ENCODE data around the gene ZBTB9. TPM values are rescaled to one million over a fixed set of nuclear protein-coding genes. Genes with fewer than 3 reads are reported as not detected.

The ZBTB9 gene
- total and polyA plus RNA-seq, 3 experiments from 2014 or later: 9.1 to 16.5 (median 16.4) TPM

- Histone ChIP-seq H3K4me1 (ENCODE audit: insufficient read depth, low read length) (peaks cover 55% of the 10 kb centered on the region), H3K36me3 (ENCODE audit: insufficient read depth, low read length) (no peaks in the 10 kb centered on the region), H3K27ac (ENCODE audit: low read depth, low read length) (peak overlapping the region; percentile 36), H3K9me3 (ENCODE audit: low read length) (no peaks in the 10 kb centered on the region), H3K27me3 (ENCODE audit: insufficient read depth, low read length, poor library complexity, severe bottlenecking) (no peaks in the 10 kb centered on the region), H3K4me3 (ENCODE audit: low read length) (peak overlapping the region; percentile 34)
- ChIA-PET POLR2A (interaction anchor here (1.5 to 2.5 kb wide), 2 partner anchors 22 to 101 kb away, joined by 4 to 14 read pairs; partner anchors contain the start of gene ZBTB9), CTCF (no interaction called here)
- peaks cover 0 to 40% (median 7%) of the 10 kb centered on the region in 3 donors for H3K36me3 Mint-ChIP-seq
- no peaks in the 10 kb centered on the region for H3K9me3 Mint-ChIP-seq
- DNase-seq: peak in 1 of 5 donors; percentile 41
- H3K4me3 Mint-ChIP-seq: peak overlapping the region in 5 of 7 donors; percentile 43 to 88 (median 69)
- H3K27me3 Mint-ChIP-seq: peaks cover 0 to 9% of the 10 kb centered on the region in 2 donors
- peak overlapping the region; percentile 27 to 95 (median 90) for H3K27ac Mint-ChIP-seq
- peaks cover 55 to 63% (median 58%) of the 10 kb centered on the region in 3 donors for H3K4me1 Mint-ChIP-seq
Observed at GRCh38 chr6:33431880-33432541, 22.4 kb upstream of the ZBTB9 start.

GRCh38 chr6:33432546-33432945 is 21.8 kb upstream of the ZBTB9 start:
- no peaks in the 10 kb centered on the region for H3K9me3 ChIP-seq (ENCODE audit: low read length)
- H3K27ac ChIP-seq (ENCODE audit: low read depth, low read length): no peak overlapping the region
- no peaks in the 10 kb centered on the region for H3K27me3 ChIP-seq (ENCODE audit: insufficient read depth, low read length, poor library complexity, severe bottlenecking)
- H3K4me3 ChIP-seq (ENCODE audit: low read length): no peak overlapping the region
- Mint-ChIP-seq H3K4me3 (peak overlapping the region in 6 of 7 donors; percentile 45 to 88 (median 72)), H3K27me3 (peaks cover 0 to 4% of the 10 kb centered on the region in 2 donors), H3K9me3 (no peaks in the 10 kb centered on the region), H3K27ac (peak overlapping the region; percentile 56 to 95 (median 88)), H3K36me3 (peaks cover 3 to 40% (median 7%) of the 10 kb centered on the region in 3 donors), H3K4me1 (peaks cover 50 to 58% (median 53%) of the 10 kb centered on the region in 3 donors)
- no peak for DNase-seq
- POLR2A ChIA-PET: no interaction called here
- CTCF ChIA-PET: no interaction called here
- peaks cover 5% of the 10 kb centered on the region for H3K36me3 ChIP-seq (ENCODE audit: insufficient read depth, low read length)
- H3K4me1 ChIP-seq (ENCODE audit: insufficient read depth, low read length): peaks cover 50% of the 10 kb centered on the region

GRCh38 chr6:33433001-33433543 is 21.3 kb upstream of the ZBTB9 start:
- DNase-seq: no peak
- Mint-ChIP-seq H3K36me3 (peaks cover 3 to 44% (median 7%) of the 10 kb centered on the region in 3 donors), H3K4me1 (peaks cover 49 to 56% (median 52%) of the 10 kb centered on the region in 3 donors), H3K27ac (peak overlapping the region in 7 of 8 donors; percentile 85 to 95 (median 88)), H3K4me3 (peak overlapping the region in 6 of 7 donors; percentile 45 to 77 (median 72)), H3K9me3 (no peaks in the 10 kb centered on the region), H3K27me3 (peaks cover 0 to 4% of the 10 kb centered on the region in 2 donors)
- H3K4me1 ChIP-seq (ENCODE audit: insufficient read depth, low read length): peaks cover 50% of the 10 kb centered on the region
- H3K27me3 ChIP-seq (ENCODE audit: insufficient read depth, low read length, poor library complexity, severe bottlenecking): no peaks in the 10 kb centered on the region
- ChIA-PET POLR2A (no interaction called here), CTCF (no interaction called here)
- no peaks in the 10 kb centered on the region for H3K9me3 ChIP-seq (ENCODE audit: low read length)
- H3K4me3 ChIP-seq (ENCODE audit: low read length): no peak overlapping the region
- H3K27ac ChIP-seq (ENCODE audit: low read depth, low read length): no peak overlapping the region
- H3K36me3 ChIP-seq (ENCODE audit: insufficient read depth, low read length): peaks cover 7% of the 10 kb centered on the region

GRCh38 chr6:33433544-33434191 is 20.7 kb upstream of the ZBTB9 start:
- ChIA-PET POLR2A (interaction anchor here (1.0 kb wide), 1 partner anchor 17 kb away, joined by 3 read pairs; no protein-coding TSS in a partner anchor), CTCF (no interaction called here)
- H3K9me3 Mint-ChIP-seq: no peaks in the 10 kb centered on the region

GRCh38 chr6:33434961-33435360 is 19.4 kb upstream of the ZBTB9 start:
- H3K4me1 Mint-ChIP-seq: peaks cover 31 to 39% (median 38%) of the 10 kb centered on the region in 3 donors
- Histone ChIP-seq H3K4me3 (ENCODE audit: low read length) (no peak overlapping the region), H3K4me1 (ENCODE audit: insufficient read depth, low read length) (peaks cover 32% of the 10 kb centered on the region), H3K27ac (ENCODE audit: low read depth, low read length) (no peak overlapping the region), H3K27me3 (ENCODE audit: insufficient read depth, low read length, poor library complexity, severe bottlenecking) (no peaks in the 10 kb centered on the region), H3K9me3 (ENCODE audit: low read length) (no peaks in the 10 kb centered on the region), H3K36me3 (ENCODE audit: insufficient read depth, low read length) (peaks cover 18% of the 10 kb centered on the region)
- no peak for DNase-seq
- peak overlapping the region in 1 of 8 donors; percentile 23 for H3K27ac Mint-ChIP-seq
- no peaks in the 10 kb centered on the region for H3K9me3 Mint-ChIP-seq
- CTCF ChIA-PET: interaction anchor here (1.2 kb wide), 1 partner anchor 273 kb away, joined by 3 read pairs; no protein-coding TSS in a partner anchor
- peaks cover 3 to 55% (median 14%) of the 10 kb centered on the region in 3 donors for H3K36me3 Mint-ChIP-seq
- H3K27me3 Mint-ChIP-seq: no peaks in the 10 kb centered on the region
- POLR2A ChIA-PET: no interaction called here
- H3K4me3 Mint-ChIP-seq: no peak overlapping the region

More at GRCh38 chr6:33433544-33434191, 20.7 kb upstream of the ZBTB9 start:
- H3K27ac Mint-ChIP-seq: peak overlapping the region in 4 of 8 donors; percentile 3 to 84 (median 57)
- H3K4me1 Mint-ChIP-seq: peaks cover 44 to 50% (median 46%) of the 10 kb centered on the region in 3 donors
- H3K36me3 Mint-ChIP-seq: peaks cover 3 to 46% (median 7%) of the 10 kb centered on the region in 3 donors
- no peaks in the 10 kb centered on the region for H3K9me3 ChIP-seq (ENCODE audit: low read length)
- H3K4me1 ChIP-seq (ENCODE audit: insufficient read depth, low read length): peaks cover 45% of the 10 kb centered on the region
- DNase-seq: no peak
- peak overlapping the region in 2 of 7 donors; percentile 70 to 79 for H3K4me3 Mint-ChIP-seq
- H3K36me3 ChIP-seq (ENCODE audit: insufficient read depth, low read length): peaks cover 13% of the 10 kb centered on the region
- no peaks in the 10 kb centered on the region for H3K27me3 ChIP-seq (ENCODE audit: insufficient read depth, low read length, poor library complexity, severe bottlenecking)
- no peaks in the 10 kb centered on the region for H3K27me3 Mint-ChIP-seq
- H3K4me3 ChIP-seq (ENCODE audit: low read length): no peak overlapping the region
- H3K27ac ChIP-seq (ENCODE audit: low read depth, low read length): no peak overlapping the region

GRCh38 chr6:33437666-33438065 is 16.7 kb upstream of the ZBTB9 start:
- H3K36me3 Mint-ChIP-seq: peaks cover 3 to 76% (median 16%) of the 10 kb centered on the region in 3 donors
- ChIA-PET CTCF (interaction anchor here (1.5 kb wide), 1 partner anchor 28 kb away, joined by 3 read pairs; no protein-coding TSS in a partner anchor), POLR2A (no interaction called here)
- no peaks in the 10 kb centered on the region for H3K9me3 Mint-ChIP-seq
- Histone ChIP-seq H3K27me3 (ENCODE audit: insufficient read depth, low read length, poor library complexity, severe bottlenecking) (no peaks in the 10 kb centered on the region), H3K4me1 (ENCODE audit: insufficient read depth, low read length) (peaks cover 5% of the 10 kb centered on the region), H3K4me3 (ENCODE audit: low read length) (no peak overlapping the region), H3K27ac (ENCODE audit: low read depth, low read length) (no peak overlapping the region), H3K36me3 (ENCODE audit: insufficient read depth, low read length) (peaks cover 22% of the 10 kb centered on the region), H3K9me3 (ENCODE audit: low read length) (no peaks in the 10 kb centered on the region)
- H3K27ac Mint-ChIP-seq: peak overlapping the region in 1 of 8 donors; percentile 47
- DNase-seq: no peak
- H3K27me3 Mint-ChIP-seq: no peaks in the 10 kb centered on the region
- peaks cover 10 to 18% (median 10%) of the 10 kb centered on the region in 3 donors for H3K4me1 Mint-ChIP-seq
- H3K4me3 Mint-ChIP-seq: no peak overlapping the region

- Histone ChIP-seq H3K36me3 (ENCODE audit: insufficient read depth, low read length) (peaks cover 24% of the 10 kb centered on the region), H3K9me3 (ENCODE audit: low read length) (no peaks in the 10 kb centered on the region), H3K27me3 (ENCODE audit: insufficient read depth, low read length, poor library complexity, severe bottlenecking) (no peaks in the 10 kb centered on the region), H3K4me3 (ENCODE audit: low read length) (no peak overlapping the region), H3K27ac (ENCODE audit: low read depth, low read length) (no peak overlapping the region), H3K4me1 (ENCODE audit: insufficient read depth, low read length) (no peaks in the 10 kb centered on the region)
- Mint-ChIP-seq H3K27ac (peak overlapping the region in 7 of 8 donors; percentile 30 to 79 (median 68)), H3K9me3 (no peaks in the 10 kb centered on the region), H3K4me3 (no peak overlapping the region), H3K36me3 (peaks cover 3 to 80% (median 16%) of the 10 kb centered on the region in 3 donors), H3K27me3 (no peaks in the 10 kb centered on the region), H3K4me1 (peaks cover 1 to 8% (median 1%) of the 10 kb centered on the region in 3 donors)
- POLR2A ChIA-PET: no interaction called here
- CTCF ChIA-PET: no interaction called here
- peak in 1 of 5 donors; percentile 19 for DNase-seq
Observed at GRCh38 chr6:33438978-33439594, 15.3 kb upstream of the ZBTB9 start.
